MM.1S (cell line): ENCODE measurements around the gene LARP6.

Source experiments
- DNase-seq: peaks from one replicate; pipeline ENCODE4 v3.0.0-alpha.2; 2015
- H2AFZ ChIP-seq: fragments of 300-600 bp; sonication (generic); 2 replicates; pipeline ENCODE4 v1.6.0; 2016; ENCODE audit warnings: antibody characterized with exemption, low read length
- H3F3A ChIP-seq: fragments of 300-600 bp; sonication (generic); 2 replicates; pipeline ENCODE4 v1.6.1; 2016; ENCODE audit warnings: mild to moderate bottlenecking, antibody characterized with exemption, low read length, moderate library complexity, mixed read lengths; ENCODE audit not compliant: insufficient read depth
- H3K27ac ChIP-seq: fragments of 300-600 bp; sonication (generic); 2 replicates; pipeline ENCODE4 v1.5.1; 2016; ENCODE audit warnings: mild to moderate bottlenecking, low read length
- H3K27me3 ChIP-seq: fragments of 300-600 bp; sonication (generic); replicated peaks from 2 replicates; pipeline ENCODE4 v1.6.0; 2016; ENCODE audit warnings: low read length; ENCODE audit not compliant: insufficient read depth
- H3K36me3 ChIP-seq: fragments of 300-600 bp; sonication (generic); replicated peaks from 2 replicates; pipeline ENCODE4 v1.6.1; 2016; ENCODE audit warnings: mild to moderate bottlenecking, low read length, mixed read lengths; ENCODE audit not compliant: insufficient read depth
- H3K4me1 ChIP-seq: fragments of 300-600 bp; sonication (generic); 2 replicates; pipeline ENCODE4 v1.6.1; 2016; ENCODE audit warnings: low read length, mixed read lengths
- H3K4me2 ChIP-seq: fragments of 300-600 bp; sonication (generic); 2 replicates; pipeline ENCODE4 v1.6.0; 2016; ENCODE audit warnings: low read depth, low read length
- H3K4me3 ChIP-seq: fragments of 300-600 bp; sonication (generic); 2 replicates; pipeline ENCODE4 v1.5.1; 2016; ENCODE audit warnings: low read length, mixed read lengths
- H3K79me2 ChIP-seq: fragments of 300-600 bp; sonication (generic); 2 replicates; pipeline ENCODE4 v1.6.1; 2016; ENCODE audit warnings: mixed run types, low read length, mixed read lengths
- H3K9ac ChIP-seq: fragments of 300-600 bp; sonication (generic); 2 replicates; pipeline ENCODE4 v1.6.1; 2016; ENCODE audit warnings: low read length, mixed read lengths
- H3K9me2 ChIP-seq: fragments of 300-600 bp; sonication (generic); replicated peaks from 2 replicates; pipeline ENCODE4 v1.6.1; 2016; ENCODE audit warnings: mild to moderate bottlenecking, low read length, mixed read lengths; ENCODE audit not compliant: insufficient read depth
- H3K9me3 ChIP-seq: fragments of 300-600 bp; sonication (generic); replicated peaks from 2 replicates; pipeline ENCODE4 v1.6.1; 2016; ENCODE audit warnings: mild to moderate bottlenecking, low read length, mixed read lengths; ENCODE audit not compliant: insufficient read depth
- H4K20me1 ChIP-seq: fragments of 300-600 bp; sonication (generic); 2 replicates; pipeline ENCODE4 v1.6.1; 2016; ENCODE audit warnings: mild to moderate bottlenecking, low read length, moderate library complexity, mixed read lengths; ENCODE audit not compliant: insufficient read depth
- CTCF ChIP-seq: fragments of 300-600 bp; sonication (generic); IDR thresholded peaks from 2 replicates; pipeline ENCODE4 v1.5.1; 2016; ENCODE audit warnings: antibody characterized with exemption, low read length, mixed read lengths
- EZH2 ChIP-seq: fragments of 300-600 bp; sonication (generic); optimal IDR thresholded peaks from 2 replicates; pipeline ENCODE3; 2017; ENCODE audit warnings: low read depth, mild to moderate bottlenecking, antibody characterized with exemption, low read length, mixed read lengths
- EZH2phosphoT487 ChIP-seq: fragments of 300-600 bp; sonication (generic); IDR thresholded peaks from 2 replicates; pipeline ENCODE4 v1.6.1; 2018; ENCODE audit warnings: antibody characterized with exemption, low read length

Gene LARP6

GRCh38 chr15:70788114-70789049, 65.6 kb downstream of the LARP6 start:
- no peak for DNase-seq
- Histone ChIP-seq H3K4me2 (no peak overlapping the region), H3K79me2 (no peaks in the 10 kb centered on the region), H3K4me3 (no peak overlapping the region), H3K9me3 (no peaks in the 10 kb centered on the region), H3F3A (no peaks in the 10 kb centered on the region), H4K20me1 (no peaks in the 10 kb centered on the region), H3K27me3 (no peaks in the 10 kb centered on the region), H3K4me1 (no peaks in the 10 kb centered on the region), H2AFZ (no peak overlapping the region), H3K27ac (no peak overlapping the region), H3K36me3 (no peaks in the 10 kb centered on the region), H3K9ac (no peak overlapping the region), H3K9me2 (no peaks in the 10 kb centered on the region)
- TF ChIP-seq CTCF, result no peak
- TF ChIP-seq EZH2, result no peak
- TF ChIP-seq EZH2phosphoT487, result no peak

GRCh38 chr15:70786996-70787395, 67.0 kb downstream of the LARP6 start:
- no peaks in the 10 kb centered on the region for H3K79me2 ChIP-seq
- DNase-seq, result no peak
- no peaks in the 10 kb centered on the region for H3K9me2 ChIP-seq
- no peaks in the 10 kb centered on the region for H3K4me1 ChIP-seq
- H3K9ac ChIP-seq, result no peak overlapping the region
- no peak overlapping the region for H3K27ac ChIP-seq
- no peaks in the 10 kb centered on the region for H3K27me3 ChIP-seq
- no peaks in the 10 kb centered on the region for H3F3A ChIP-seq
- H3K36me3 ChIP-seq, result no peaks in the 10 kb centered on the region
- no peaks in the 10 kb centered on the region for H3K9me3 ChIP-seq
- no peak overlapping the region for H2AFZ ChIP-seq
- no peaks in the 10 kb centered on the region for H4K20me1 ChIP-seq
- no peak overlapping the region for H3K4me3 ChIP-seq
- no peak overlapping the region for H3K4me2 ChIP-seq
- TF ChIP-seq CTCF (no peak), EZH2 (no peak), EZH2phosphoT487 (no peak)

GRCh38 chr15:70783610-70784022, 70.3 kb downstream of the LARP6 start:
- Histone ChIP-seq H3K4me2 (no peak overlapping the region), H3K9ac (no peak overlapping the region), H3K27me3 (no peaks in the 10 kb centered on the region), H3K36me3 (no peaks in the 10 kb centered on the region), H2AFZ (no peak overlapping the region), H3K79me2 (no peaks in the 10 kb centered on the region), H3K4me1 (no peaks in the 10 kb centered on the region), H3K9me3 (no peaks in the 10 kb centered on the region), H3K9me2 (no peaks in the 10 kb centered on the region), H3F3A (no peaks in the 10 kb centered on the region), H3K27ac (no peak overlapping the region), H3K4me3 (no peak overlapping the region), H4K20me1 (no peaks in the 10 kb centered on the region)
- DNase-seq, result no peak
- TF ChIP-seq EZH2 (no peak), CTCF (no peak), EZH2phosphoT487 (no peak)
